ENCODE results near the gene C2CD2.

DNA sequence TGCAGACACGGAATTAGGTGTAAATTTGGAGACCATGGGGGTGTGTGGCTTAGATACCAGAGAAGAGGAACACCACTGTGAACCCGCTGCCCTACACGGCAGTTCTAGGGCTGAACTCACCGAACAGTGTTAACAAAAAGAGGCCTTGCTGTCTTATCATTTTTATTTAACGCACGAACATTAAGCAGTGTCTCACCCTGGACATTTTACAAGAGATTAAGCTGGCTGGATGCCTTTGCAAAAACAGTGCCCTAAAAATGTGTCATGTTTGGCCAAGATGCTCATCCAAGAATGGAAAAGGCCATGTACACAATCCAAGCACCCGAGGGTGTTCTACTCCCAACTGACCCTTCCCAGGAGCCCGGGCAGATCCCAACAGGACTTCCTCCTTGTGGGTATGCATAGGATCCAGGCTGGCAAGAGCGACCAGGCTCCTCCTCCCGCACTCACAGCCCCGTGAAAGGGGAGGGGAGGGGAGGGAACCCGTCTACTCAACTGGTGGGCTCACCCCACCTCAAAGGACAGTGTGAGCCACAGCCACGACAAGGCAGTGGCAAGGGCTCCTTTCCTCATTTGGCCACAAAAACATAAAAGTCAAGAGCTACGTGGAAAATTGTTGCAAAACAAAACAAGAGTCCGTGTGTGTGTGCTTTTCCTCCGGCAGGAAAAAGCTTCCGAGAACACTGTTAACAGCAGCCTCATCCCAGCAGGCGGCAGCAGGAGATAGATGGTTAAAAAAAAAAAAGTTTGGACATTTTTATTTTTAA lies 20.3 kb downstream of the C2CD2 start:
- TF ChIP-seq, protein P1, sequence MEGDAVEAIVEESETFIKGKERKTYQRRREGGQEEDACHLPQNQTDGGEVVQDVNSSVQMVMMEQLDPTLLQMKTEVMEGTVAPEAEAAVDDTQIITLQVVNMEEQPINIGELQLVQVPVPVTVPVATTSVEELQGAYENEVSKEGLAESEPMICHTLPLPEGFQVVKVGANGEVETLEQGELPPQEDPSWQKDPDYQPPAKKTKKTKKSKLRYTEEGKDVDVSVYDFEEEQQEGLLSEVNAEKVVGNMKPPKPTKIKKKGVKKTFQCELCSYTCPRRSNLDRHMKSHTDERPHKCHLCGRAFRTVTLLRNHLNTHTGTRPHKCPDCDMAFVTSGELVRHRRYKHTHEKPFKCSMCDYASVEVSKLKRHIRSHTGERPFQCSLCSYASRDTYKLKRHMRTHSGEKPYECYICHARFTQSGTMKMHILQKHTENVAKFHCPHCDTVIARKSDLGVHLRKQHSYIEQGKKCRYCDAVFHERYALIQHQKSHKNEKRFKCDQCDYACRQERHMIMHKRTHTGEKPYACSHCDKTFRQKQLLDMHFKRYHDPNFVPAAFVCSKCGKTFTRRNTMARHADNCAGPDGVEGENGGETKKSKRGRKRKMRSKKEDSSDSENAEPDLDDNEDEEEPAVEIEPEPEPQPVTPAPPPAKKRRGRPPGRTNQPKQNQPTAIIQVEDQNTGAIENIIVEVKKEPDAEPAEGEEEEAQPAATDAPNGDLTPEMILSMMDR (conservative IDR thresholded peaks at IDR 0.05 in 1 of 2, IDR thresholded peaks at IDR 0.05 in 1 of 2; ENCODE audit: low read depth in 1 of 2, low read length in 2 of 2): peak; percentile 65 to 66
- TF ChIP-seq EZH2 (IDR thresholded peaks at IDR 0.05; ENCODE audit: low read length, missing control alignments): no peak
